K562 (cell line): Measurements from ENCODE around the gene SEZ6. TPM values are rescaled to one million over a fixed set of nuclear protein-coding genes. Genes with fewer than 3 reads are reported as not detected.

Experiments
- CHD7 ChIP-seq: fragments of 200-600 bp; sonication (generic); IDR thresholded peaks from one replicate; pipeline ENCODE4 v1.6.1; 2012; ENCODE audit warnings: mild to moderate bottlenecking, low read depth, low read length, inconsistent platforms
- ETV6 ChIP-seq, 3 experiments: fragments of 150-350 bp in 1 of 3; sonication (generic) in 1 of 3; formaldehyde crosslinking in 1 of 3; IDR thresholded peaks; 2 replicates each; pipeline versions ENCODE4 v1.6.1 to v1.8.0; 2014 to 2022; ENCODE audit warnings: borderline replicate concordance in 2 of 3, low read depth in 2 of 3, antibody characterized with exemption in 1 of 3, low read length in 1 of 3, mild to moderate bottlenecking in 1 of 3, missing genetic modification reagents in 1 of 3
- FIP1L1 ChIP-seq: fragments of 200-400 bp; formaldehyde crosslinking; IDR thresholded peaks from 2 replicates; pipeline ENCODE4 v1.6.1; 2018; ENCODE audit warnings: mild to moderate bottlenecking, low read depth, low read length; ENCODE audit not compliant: poor library complexity, severe bottlenecking
- FOXP4 ChIP-seq: sonication (generic); formaldehyde crosslinking; IDR thresholded peaks from 2 replicates; pipeline ENCODE4 v1.8.0; 2022; ENCODE audit warnings: mild to moderate bottlenecking, missing genetic modification reagents, borderline replicate concordance
- KDM4B ChIP-seq, 2 experiments: fragments of 450-650 bp in 1 of 2; sonication (generic) in 1 of 2; IDR thresholded peaks; 2 replicates each; pipeline ENCODE4 v1.6.1; 2016 to 2017; ENCODE audit warnings: borderline replicate concordance in 2 of 2, antibody characterized with exemption in 1 of 2, low read depth in 1 of 2, mild to moderate bottlenecking in 1 of 2
- ZKSCAN3 ChIP-seq: fragments of 250-450 bp; sonication (Bioruptor Pico); IDR thresholded peaks from 2 replicates; pipeline ENCODE4 v1.4.0; 2020
- ZNF146 ChIP-seq: IDR thresholded peaks from one replicate; pipeline ENCODE4 v1.6.1; 2018; ENCODE audit warnings: missing compliant biosample characterization; ENCODE audit not compliant: unreplicated experiment
- ZNF263 ChIP-seq: sonication (generic); formaldehyde crosslinking; IDR thresholded peaks from 2 replicates; pipeline ENCODE4 v1.8.0; 2022; ENCODE audit warnings: mild to moderate bottlenecking, missing genetic modification reagents, borderline replicate concordance
- ZNF785 ChIP-seq: fragments of 250-450 bp; sonication (Bioruptor Pico); IDR thresholded peaks from 2 replicates; pipeline ENCODE4 v1.4.0; 2020; ENCODE audit warnings: mild to moderate bottlenecking
- polyA plus RNA-seq, 8 experiments: library from polyadenylated mRNA; depleted of rRNA in 4 of 8; stranded (reverse) in 5 of 8; unstranded in 3 of 8; fragments of >200 nt; fragmentation: Nextera tagmentation in 2 of 8; fragmentation: Illumina TruSeq in 1 of 8; extraction: Ambion mirVana in 2 of 8; extraction: Trizol in 1 of 8; gene quantifications; 2 replicates each; pipeline versions ENCODE4 v1.2.1 to v1.2.3, GENCODE V29; 2011 to 2014; ENCODE audit warnings: inconsistent platforms in 1 of 8, missing spikeins in 1 of 8
- total RNA-seq, 7 experiments: library from RNA; depleted of rRNA in 6 of 7; stranded (reverse); fragments of >200 nt in 6 of 7; fragmentation: Illumina TruSeq in 2 of 7; extraction: Trizol in 2 of 7; gene quantifications; 2 replicates each; pipeline versions ENCODE4 v1.2.1 to v1.2.3, GENCODE V29; 2011 to 2021; ENCODE audit warnings: low replicate concordance in 1 of 7

Gene SEZ6
- total and polyA plus RNA-seq, 9 of the 15 experiments (the other 6 are each of a cell fraction or from before 2014, with no cell fraction given): not detected

GRCh38 chr17:28951991-28952975 lies 53.5 kb downstream of the SEZ6 start (continued):
- no peak for TF ChIP-seq CHD7
- no peak for TF ChIP-seq ZNF146 (CRISPR knock-in tag)
- TF ChIP-seq FOXP4 (CRISPR knock-in tag): 0 out of 2 replicates have a peak, but pooled peaks have one; percentile 39
- no peak for TF ChIP-seq ZKSCAN3
- no peak for TF ChIP-seq FIP1L1
- TF ChIP-seq ZNF263 (CRISPR knock-in tag): peak; percentile 67; the same call in 1 of the 2 replicates
- peak in 1 of 2 experiments; percentile 91; a peak in 1 of 4 replicates for TF ChIP-seq KDM4B (IDR thresholded peaks at IDR 0.05; ENCODE audit: borderline replicate concordance in 2 of 2, low read depth in 1 of 2)
- TF ChIP-seq ETV6 (IDR thresholded peaks at IDR 0.05; ENCODE audit: borderline replicate concordance in 1 of 2, low read depth in 2 of 2, low read length in 1 of 2): no peak
- no peak for TF ChIP-seq ETV6 (CRISPR knock-in tag; IDR thresholded peaks at IDR 0.05; ENCODE audit: borderline replicate concordance)
- TF ChIP-seq ZNF785: no peak
